ENCODE data around the gene SH2D3A.

- no peak for TF ChIP-seq EZH2 (IDR thresholded peaks at IDR 0.05; ENCODE audit: low read depth)
- no peak for TF ChIP-seq CTCF (conservative IDR thresholded peaks at IDR 0.05)
Measured at GRCh38 chr19:6753178-6754031, 13.8 kb downstream of the SH2D3A start.

All from PC-9 (cell line).